ENCODE measurements around the gene SDSL. TPM values are rescaled to one million over a fixed set of nuclear protein-coding genes. Genes with fewer than 3 reads are reported as not detected.

SDSL gene
- total RNA-seq, 2 experiments from 2014 or later = not detected

GRCh38 chr12:113475451-113476175, 53.4 kb downstream of the SDSL start:
- H3K4me2 ChIP-seq (ENCODE audit: low read length) = no peak overlapping the region

GRCh38 chr12:113476176-113476986, 54.2 kb downstream of the SDSL start:
- Histone ChIP-seq H3K27ac (ENCODE audit: low read depth, low read length, poor library complexity, severe bottlenecking) (no peak overlapping the region), H3K4me1 (ENCODE audit: insufficient read depth, low read length, poor library complexity, severe bottlenecking) (no peaks in the 10 kb centered on the region), H3K79me2 (ENCODE audit: insufficient read depth, low read depth, low read length) (no peaks in the 10 kb centered on the region), H2AFZ (ENCODE audit: low read length) (no peak overlapping the region), H3K4me2 (ENCODE audit: low read length) (no peak overlapping the region), H3K9me3 (ENCODE audit: low read length) (no peaks in the 10 kb centered on the region), H3K9me2 (ENCODE audit: insufficient read depth, low read length) (no peaks in the 10 kb centered on the region), H3K4me3 (ENCODE audit: low read depth, low read length, poor library complexity, severe bottlenecking) (no peak overlapping the region), H4K20me1 (ENCODE audit: insufficient read depth, low read length) (no peaks in the 10 kb centered on the region), H3K36me3 (ENCODE audit: insufficient read depth, low read length) (no peaks in the 10 kb centered on the region)
- POLR2A ChIA-PET = no interaction called here
- CTCF ChIA-PET (ENCODE audit: unreplicated experiment) = no interaction called here
- intact Hi-C loops (cut with micrococcal nuclease; ENCODE audit: unreplicated experiment) = no loop called here
- TF ChIP-seq CTCF (conservative IDR thresholded peaks at IDR 0.05; ENCODE audit: low read length) (no peak), EZH2phosphoT487 (IDR thresholded peaks at IDR 0.05; ENCODE audit: borderline replicate concordance, low read depth, low read length) (no peak)
- no TSS peak for BruUV-seq (replicated peaks)
- DNase-seq (ENCODE audit: low spot score) = no peak

More at GRCh38 chr12:113475451-113476175, 53.4 kb downstream of the SDSL start:
- DNase-seq (ENCODE audit: low spot score) = no peak
- Histone ChIP-seq H3K27ac (ENCODE audit: low read depth, low read length, poor library complexity, severe bottlenecking) (no peak overlapping the region), H3K79me2 (ENCODE audit: insufficient read depth, low read depth, low read length) (no peaks in the 10 kb centered on the region), H3K36me3 (ENCODE audit: insufficient read depth, low read length) (no peaks in the 10 kb centered on the region), H4K20me1 (ENCODE audit: insufficient read depth, low read length) (no peaks in the 10 kb centered on the region), H3K4me3 (ENCODE audit: low read depth, low read length, poor library complexity, severe bottlenecking) (no peak overlapping the region), H2AFZ (ENCODE audit: low read length) (no peak overlapping the region), H3K4me1 (ENCODE audit: insufficient read depth, low read length, poor library complexity, severe bottlenecking) (no peaks in the 10 kb centered on the region), H3K9me3 (ENCODE audit: low read length) (no peaks in the 10 kb centered on the region), H3K9me2 (ENCODE audit: insufficient read depth, low read length) (no peaks in the 10 kb centered on the region)
- no TSS peak for BruUV-seq (replicated peaks)
- TF ChIP-seq EZH2phosphoT487 (IDR thresholded peaks at IDR 0.05; ENCODE audit: borderline replicate concordance, low read depth, low read length) (no peak), CTCF (conservative IDR thresholded peaks at IDR 0.05; ENCODE audit: low read length) (no peak)
- intact Hi-C loops (cut with micrococcal nuclease; ENCODE audit: unreplicated experiment) = no loop called here
- ChIA-PET CTCF (ENCODE audit: unreplicated experiment) (no interaction called here), POLR2A (no interaction called here)
